NCI-H187 treated with DMSO at 0.1 percent for 48 hours (cell line): ENCODE data around the gene KRTAP2-2.

ENCODE experiments used
- DNase-seq: peaks from one replicate; lab custom pipeline; 2025; lab: John Stamatoyannopoulos, UW

Gene KRTAP2-2

DNA sequence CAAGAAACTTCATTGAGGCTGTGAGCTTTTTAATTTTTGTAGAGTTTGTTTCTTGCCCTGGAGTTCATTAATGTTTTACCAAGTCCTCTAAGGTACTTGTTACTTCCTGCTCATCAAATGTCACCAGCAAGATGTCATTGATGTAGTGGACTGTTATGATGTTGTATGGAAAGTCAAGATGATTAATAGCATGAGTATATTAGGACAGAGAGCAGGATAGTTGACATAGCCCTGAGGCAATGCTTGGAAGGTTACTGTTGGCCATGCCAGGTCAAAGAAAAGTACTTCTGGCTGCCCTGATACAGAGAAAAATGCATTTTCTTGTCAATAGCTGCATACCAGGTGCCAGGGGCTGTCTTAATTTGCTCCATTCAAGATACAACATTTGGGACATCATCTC is 34.7 kb downstream of the KRTAP2-2 start:
- no peak for DNase-seq

DNA sequence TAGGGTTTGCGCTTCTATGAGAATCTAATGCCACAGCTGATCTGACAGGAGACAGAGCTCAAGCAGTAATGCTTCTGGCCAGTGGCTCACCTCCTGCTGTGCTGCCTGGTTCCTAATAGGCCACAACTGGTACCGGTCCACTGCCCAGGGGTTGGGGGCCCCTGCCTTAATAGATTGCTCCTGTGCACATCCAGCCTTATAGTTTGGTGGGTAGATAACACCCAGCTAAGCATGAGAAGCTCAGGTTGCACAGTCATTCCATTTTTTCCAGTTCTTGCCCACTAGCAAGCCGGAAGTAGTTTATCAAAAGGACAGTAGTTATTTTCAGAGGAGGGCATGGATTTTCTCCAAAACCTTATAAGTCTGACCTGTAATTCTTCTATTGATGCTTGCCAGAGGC is 35.6 kb downstream of the KRTAP2-2 start:
- DNase-seq = no peak

GRCh38 chr17:41018541-41018940 is 36.5 kb downstream of the KRTAP2-2 start:
- no peak for DNase-seq

GRCh38 chr17:41016578-41017215 is 38.3 kb downstream of the KRTAP2-2 start:
- DNase-seq = no peak

GRCh38 chr17:41015454-41015853 is 39.6 kb downstream of the KRTAP2-2 start:
- DNase-seq = no peak

DNA sequence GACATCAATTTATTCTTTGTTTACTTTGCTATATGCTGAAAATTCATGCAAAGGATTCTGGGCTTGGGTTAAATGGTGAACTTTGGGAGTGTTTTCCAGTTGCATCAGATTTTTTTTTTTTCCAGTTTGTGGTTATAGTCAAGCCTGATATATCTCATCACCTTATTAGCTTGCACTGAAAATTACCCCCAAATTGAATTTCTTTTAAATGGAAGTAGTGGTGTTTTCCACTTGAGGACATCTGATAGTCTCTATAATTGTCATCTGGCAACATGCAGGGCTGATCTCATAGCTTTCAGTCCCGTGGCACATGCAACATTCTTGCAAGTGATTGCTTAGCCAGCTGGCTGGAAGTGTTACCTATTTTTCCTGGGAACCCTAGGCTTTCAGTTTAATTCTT is 41.4 kb downstream of the KRTAP2-2 start:
- DNase-seq = no peak

- DNase-seq = no peak
These were observed 41.8 kb downstream of the KRTAP2-2 start for GRCh38 chr17:41013181-41013580.

DNA sequence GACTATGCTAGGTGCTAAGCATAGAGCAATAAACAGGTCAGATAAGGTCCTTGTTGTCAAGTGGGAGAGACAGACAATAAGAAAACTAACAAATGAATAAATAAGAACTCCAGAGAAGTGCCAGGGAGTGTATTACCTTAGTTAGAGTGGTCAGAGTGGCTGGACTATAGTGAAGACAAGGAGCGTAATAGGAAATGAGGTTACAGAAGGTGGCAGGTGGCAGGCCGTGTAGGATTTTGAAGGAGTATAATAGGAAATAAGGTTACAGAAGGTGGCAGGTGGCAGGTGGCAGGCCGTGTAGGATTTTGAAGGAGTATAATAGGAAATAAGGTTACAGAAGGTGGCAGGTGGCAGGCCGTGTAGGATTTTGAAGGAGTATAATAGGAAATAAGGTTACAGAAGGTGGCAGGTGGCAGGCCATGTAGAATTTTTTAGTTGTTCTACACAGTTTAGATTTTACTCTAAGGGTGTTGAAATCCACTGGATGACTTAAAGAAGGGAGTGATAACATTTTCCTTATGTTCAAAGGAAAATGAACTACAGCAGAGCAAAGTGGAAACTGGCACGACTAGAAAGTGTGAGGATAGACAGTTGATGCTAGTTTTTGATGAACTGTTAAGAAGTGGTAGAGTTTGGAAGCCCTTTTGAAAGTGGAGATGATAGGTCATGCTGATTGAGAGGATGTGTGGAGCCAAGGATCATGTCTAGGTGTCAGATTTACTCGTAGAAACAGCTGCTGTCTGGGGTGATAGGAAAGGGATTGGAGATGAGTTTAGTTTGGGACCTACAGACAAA is 42.5 kb downstream of the KRTAP2-2 start:
- DNase-seq = no peak

- no peak for DNase-seq
These were observed 44.6 kb downstream of the KRTAP2-2 start for GRCh38 chr17:41010441-41010840.

GRCh38 chr17:41009936-41010335 is 45.1 kb downstream of the KRTAP2-2 start:
- DNase-seq = no peak

GRCh38 chr17:41009301-41009760 is 45.7 kb downstream of the KRTAP2-2 start:
- DNase-seq = no peak

DNA sequence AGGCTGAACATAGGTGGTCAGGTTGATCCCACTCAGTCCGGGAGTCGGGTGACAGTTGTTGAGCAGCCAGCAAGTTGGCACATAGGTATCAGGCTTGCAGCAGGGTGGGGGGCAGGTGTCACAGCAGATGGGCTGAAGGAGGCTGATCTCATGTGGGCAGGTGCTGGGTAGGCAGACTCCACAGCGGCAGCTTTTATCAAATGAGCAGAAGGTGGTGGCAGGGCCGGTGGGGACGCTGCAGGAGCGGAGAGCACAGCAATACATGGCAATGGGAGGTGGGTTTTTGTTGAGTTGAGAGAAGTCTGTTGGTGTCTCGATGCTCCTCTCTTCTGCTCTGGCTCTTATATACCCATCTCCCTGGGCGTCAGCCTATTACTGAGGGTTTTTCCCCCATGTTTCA is 46.2 kb downstream of the KRTAP2-2 start, which contains the start of gene KRTAP3-1:
Gene KRTAP3-1, minus strand, starts transcription at position 318 of the 400 bp plus-strand sequence. Its CDS starts 54 bp downstream, at position 264.
- DNase-seq = no peak
